Neuron (in vitro differentiated cells): ENCODE data around the gene ARHGAP22.

Experiments
- H2AFZ ChIP-seq: one replicate; pipeline ENCODE4 v1.6.1; 2013; ENCODE audit warnings: low read depth, mild to moderate bottlenecking, inconsistent platforms, low read length, moderate library complexity
- H3K27me3 ChIP-seq: one replicate; pipeline ENCODE4 v1.6.1; 2013; ENCODE audit warnings: low read length; ENCODE audit not compliant: insufficient read depth
- H3K36me3 ChIP-seq: one replicate; pipeline ENCODE4 v1.6.1; 2013; ENCODE audit warnings: low read length; ENCODE audit not compliant: insufficient read depth
- H3K4me1 ChIP-seq: one replicate; pipeline ENCODE4 v1.6.1; 2013; ENCODE audit warnings: low read length; ENCODE audit not compliant: insufficient read depth
- H3K4me3 ChIP-seq: 2 replicates; pipeline ENCODE4 v1.5.1; 2013; ENCODE audit warnings: mild to moderate bottlenecking, low read length, moderate library complexity
- H3K9me3 ChIP-seq: one replicate; pipeline ENCODE4 v1.6.1; 2013; ENCODE audit warnings: low read length

The ARHGAP22 gene

DNA sequence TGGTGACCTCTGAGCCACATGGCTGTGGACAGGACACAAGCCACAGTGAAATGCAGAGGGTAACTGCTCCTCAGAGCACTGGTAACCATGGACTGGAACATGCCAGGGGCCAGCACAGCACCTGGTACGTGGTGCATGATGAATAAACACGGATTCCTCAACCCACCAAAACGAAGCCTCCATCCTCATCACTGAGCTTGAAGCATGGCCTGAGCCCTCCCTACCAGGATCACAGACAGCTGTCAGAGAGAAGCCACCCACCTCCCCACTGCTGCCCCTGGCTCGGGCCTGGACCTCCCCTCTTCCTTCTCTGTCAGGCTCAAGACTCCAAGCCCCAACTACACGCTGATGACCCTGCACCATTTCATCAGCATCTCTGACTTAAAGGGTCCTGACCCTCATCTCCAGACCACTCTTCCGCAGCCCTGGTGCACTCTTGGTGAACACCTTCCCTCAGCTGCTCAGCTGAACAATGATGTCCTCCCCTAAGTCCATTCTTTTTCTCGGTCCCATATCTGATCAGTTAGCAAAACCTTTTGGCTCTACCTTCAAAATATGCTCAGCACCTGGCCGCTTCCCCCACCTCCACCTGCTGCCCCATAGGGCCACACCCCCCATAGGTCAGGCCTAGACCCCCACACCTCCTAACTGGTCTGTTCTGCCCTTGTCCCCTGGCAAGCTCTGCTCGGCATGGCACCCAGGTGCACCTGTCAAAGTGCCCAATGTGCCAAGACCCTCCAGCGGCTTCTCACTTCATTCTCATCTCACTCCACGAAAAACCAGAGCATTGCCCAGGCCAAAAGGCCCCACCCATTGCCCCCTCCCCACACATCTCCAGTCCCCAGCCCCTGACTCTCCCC, 157.3 kb downstream of the ARHGAP22 start:
- Histone ChIP-seq H3K4me3 (no peak overlapping the region), H3K36me3 (no peaks in the 10 kb centered on the region), H3K4me1 (no peaks in the 10 kb centered on the region), H3K27me3 (no peaks in the 10 kb centered on the region), H3K9me3 (no peaks in the 10 kb centered on the region), H2AFZ (no peak overlapping the region)

GRCh38 chr10:48446785-48447184, 158.1 kb downstream of the ARHGAP22 start:
- H2AFZ ChIP-seq, result no peak overlapping the region
- H3K9me3 ChIP-seq, result no peaks in the 10 kb centered on the region
- no peaks in the 10 kb centered on the region for H3K27me3 ChIP-seq
- no peaks in the 10 kb centered on the region for H3K36me3 ChIP-seq
- H3K4me3 ChIP-seq, result no peak overlapping the region
- H3K4me1 ChIP-seq, result no peaks in the 10 kb centered on the region

GRCh38 chr10:48445932-48446331, 158.9 kb downstream of the ARHGAP22 start:
- H2AFZ ChIP-seq, result no peak overlapping the region
- H3K4me1 ChIP-seq, result no peaks in the 10 kb centered on the region
- no peaks in the 10 kb centered on the region for H3K9me3 ChIP-seq

GRCh38 chr10:48444861-48445841, 159.7 kb downstream of the ARHGAP22 start:
- Histone ChIP-seq H3K4me1 (no peaks in the 10 kb centered on the region), H3K36me3 (no peaks in the 10 kb centered on the region), H2AFZ (no peak overlapping the region), H3K27me3 (no peaks in the 10 kb centered on the region), H3K9me3 (no peaks in the 10 kb centered on the region), H3K4me3 (no peak overlapping the region)

More at GRCh38 chr10:48445932-48446331, 158.9 kb downstream of the ARHGAP22 start:
- Histone ChIP-seq H3K4me3 (no peak overlapping the region), H3K27me3 (no peaks in the 10 kb centered on the region), H3K36me3 (no peaks in the 10 kb centered on the region)

DNA sequence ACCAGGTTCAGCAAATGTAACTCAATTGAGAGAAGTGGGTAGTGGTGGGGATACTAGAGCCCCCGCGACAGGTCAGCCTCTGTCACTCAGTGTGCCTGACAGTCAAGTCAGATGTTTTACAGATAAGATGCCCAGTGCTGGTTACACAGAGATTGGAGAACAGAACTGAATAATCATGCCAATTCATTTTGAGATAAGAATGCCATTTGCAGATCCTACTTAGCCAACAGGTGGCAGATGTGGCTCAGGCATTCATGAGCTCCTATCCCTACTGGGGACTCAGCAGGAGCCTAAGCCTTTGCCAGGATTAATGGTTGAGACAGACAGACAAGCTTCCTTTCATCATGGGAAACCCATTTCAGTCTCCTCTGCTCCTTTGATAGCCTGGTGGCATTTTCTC, 160.6 kb downstream of the ARHGAP22 start:
- Histone ChIP-seq H3K4me1 (no peaks in the 10 kb centered on the region), H3K27me3 (no peaks in the 10 kb centered on the region), H3K9me3 (no peaks in the 10 kb centered on the region), H2AFZ (no peak overlapping the region), H3K36me3 (no peaks in the 10 kb centered on the region), H3K4me3 (no peak overlapping the region)

DNA sequence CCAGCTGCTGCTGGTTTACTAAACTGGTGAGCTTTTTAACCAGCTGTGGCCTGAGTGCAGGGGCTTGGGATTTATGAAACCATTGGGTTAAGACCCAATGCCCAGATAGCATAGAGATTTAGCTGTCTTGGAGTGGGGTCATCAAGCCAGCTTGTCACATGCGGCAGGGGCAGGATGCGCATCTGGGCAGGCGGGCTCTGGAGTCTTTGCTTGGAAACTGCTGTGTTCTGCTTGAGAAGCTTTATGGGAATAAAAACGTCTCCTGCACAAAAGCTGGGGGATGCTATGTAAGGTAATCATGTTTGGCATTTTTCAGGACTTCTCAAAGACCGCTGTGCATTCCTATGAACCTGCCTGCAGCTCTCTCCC, 162.1 kb downstream of the ARHGAP22 start:
- Histone ChIP-seq H3K36me3 (peaks cover 4% of the 10 kb centered on the region), H3K4me1 (no peaks in the 10 kb centered on the region)

DNA sequence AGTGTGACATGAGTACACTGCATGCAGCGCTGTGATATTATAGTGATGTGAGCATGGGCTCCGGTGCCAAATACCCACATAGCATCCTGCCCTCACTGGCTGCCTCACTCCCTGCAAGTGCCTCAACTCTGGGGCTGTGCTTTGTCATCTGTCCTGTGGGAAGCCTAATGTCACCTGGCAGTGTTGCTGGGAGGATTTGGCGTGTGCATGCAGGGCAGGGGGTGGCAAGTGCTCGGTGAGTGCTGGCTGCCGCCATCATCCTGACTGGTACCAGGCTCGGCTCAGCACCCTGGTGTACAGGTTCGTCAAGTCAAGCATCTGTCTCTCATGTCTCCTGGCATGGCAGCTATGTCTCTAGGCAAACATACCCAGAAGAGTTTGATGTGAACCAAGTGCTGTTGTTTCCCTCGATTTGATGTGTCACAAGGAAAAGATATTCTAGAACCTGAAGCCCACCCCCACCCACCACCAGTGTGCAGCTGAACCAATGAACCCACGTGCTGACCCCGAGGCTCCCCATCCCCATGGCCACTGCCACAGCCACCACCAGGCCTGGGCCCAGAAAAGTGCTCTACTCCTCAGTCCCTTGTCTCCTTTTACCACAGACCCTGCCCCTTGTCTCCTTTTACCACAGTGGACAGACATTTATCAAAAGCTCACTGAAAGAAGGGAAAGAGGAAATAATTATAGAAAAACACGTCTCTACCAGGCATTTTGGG, 162.6 kb downstream of the ARHGAP22 start:
- no peaks in the 10 kb centered on the region for H3K9me3 ChIP-seq
- no peak overlapping the region for H2AFZ ChIP-seq
- H3K4me3 ChIP-seq, result no peak overlapping the region
- no peaks in the 10 kb centered on the region for H3K27me3 ChIP-seq
- no peaks in the 10 kb centered on the region for H3K4me1 ChIP-seq
- H3K36me3 ChIP-seq, result peaks cover 7% of the 10 kb centered on the region

More for the DNA sequence above, 162.1 kb downstream of the ARHGAP22 start:
- no peaks in the 10 kb centered on the region for H3K27me3 ChIP-seq
- H3K9me3 ChIP-seq, result no peaks in the 10 kb centered on the region
- H3K4me3 ChIP-seq, result no peak overlapping the region
- no peak overlapping the region for H2AFZ ChIP-seq

GRCh38 chr10:48440771-48441170, 164.1 kb downstream of the ARHGAP22 start:
- H3K4me1 ChIP-seq, result no peaks in the 10 kb centered on the region
- H3K27me3 ChIP-seq, result no peaks in the 10 kb centered on the region
- peaks cover 19% of the 10 kb centered on the region for H3K36me3 ChIP-seq
- H3K4me3 ChIP-seq, result no peak overlapping the region
- H2AFZ ChIP-seq, result no peak overlapping the region
- H3K9me3 ChIP-seq, result no peaks in the 10 kb centered on the region

DNA sequence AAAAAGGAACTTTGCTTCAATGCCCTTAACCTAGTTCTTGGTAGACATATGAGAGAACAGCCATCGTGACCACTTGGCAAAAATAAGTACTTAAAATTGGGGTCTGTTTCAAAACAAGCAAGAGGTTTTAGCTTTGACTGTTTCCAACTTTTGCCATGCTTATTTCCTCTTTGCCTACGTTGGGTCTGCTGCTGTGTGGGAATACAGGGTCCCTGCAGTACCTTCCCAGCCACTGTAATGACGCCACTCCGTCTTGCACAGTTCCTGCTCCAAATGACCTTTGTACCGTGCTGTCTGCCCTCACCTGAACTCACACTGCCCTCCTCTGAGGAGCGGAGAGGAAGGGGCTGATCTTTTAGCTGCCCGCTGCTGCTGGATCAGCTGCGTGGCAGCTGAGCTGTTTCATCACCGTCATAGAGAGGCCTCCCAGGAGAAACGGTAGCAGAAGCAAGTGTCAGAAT, 165.3 kb downstream of the ARHGAP22 start:
- no peaks in the 10 kb centered on the region for H3K9me3 ChIP-seq
- no peaks in the 10 kb centered on the region for H3K4me1 ChIP-seq
- no peak overlapping the region for H3K4me3 ChIP-seq
- peaks cover 24% of the 10 kb centered on the region for H3K36me3 ChIP-seq
- no peaks in the 10 kb centered on the region for H3K27me3 ChIP-seq
- no peak overlapping the region for H2AFZ ChIP-seq

- Histone ChIP-seq H2AFZ (no peak overlapping the region), H3K9me3 (no peaks in the 10 kb centered on the region), H3K4me3 (no peak overlapping the region), H3K27me3 (no peaks in the 10 kb centered on the region), H3K36me3 (peaks cover 28% of the 10 kb centered on the region), H3K4me1 (no peaks in the 10 kb centered on the region)
Observed at GRCh38 chr10:48439031-48439430, 165.8 kb downstream of the ARHGAP22 start.

DNA sequence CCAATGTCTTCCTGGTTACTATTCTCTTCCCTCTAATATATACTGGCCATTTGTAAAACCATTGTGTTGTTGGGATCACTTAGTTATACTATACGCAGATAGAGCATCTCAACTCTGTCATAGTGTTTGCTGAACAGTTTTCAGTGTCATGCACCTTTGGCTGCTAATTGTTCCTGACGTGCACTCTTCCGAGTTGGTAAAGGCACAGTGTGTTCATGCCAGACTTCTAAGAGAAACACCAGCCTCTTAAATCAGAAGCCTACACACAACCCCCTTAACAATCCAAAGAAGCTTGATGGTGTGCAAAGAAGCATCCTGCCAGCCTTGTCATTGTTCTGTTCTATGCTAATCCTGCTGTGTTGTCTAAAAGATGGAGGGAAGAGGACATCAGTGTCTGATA, 167.3 kb downstream of the ARHGAP22 start:
- no peaks in the 10 kb centered on the region for H3K9me3 ChIP-seq
- H3K36me3 ChIP-seq, result peaks cover 35% of the 10 kb centered on the region
- H3K4me3 ChIP-seq, result no peak overlapping the region
- no peak overlapping the region for H2AFZ ChIP-seq
- no peaks in the 10 kb centered on the region for H3K27me3 ChIP-seq
- no peaks in the 10 kb centered on the region for H3K4me1 ChIP-seq

DNA sequence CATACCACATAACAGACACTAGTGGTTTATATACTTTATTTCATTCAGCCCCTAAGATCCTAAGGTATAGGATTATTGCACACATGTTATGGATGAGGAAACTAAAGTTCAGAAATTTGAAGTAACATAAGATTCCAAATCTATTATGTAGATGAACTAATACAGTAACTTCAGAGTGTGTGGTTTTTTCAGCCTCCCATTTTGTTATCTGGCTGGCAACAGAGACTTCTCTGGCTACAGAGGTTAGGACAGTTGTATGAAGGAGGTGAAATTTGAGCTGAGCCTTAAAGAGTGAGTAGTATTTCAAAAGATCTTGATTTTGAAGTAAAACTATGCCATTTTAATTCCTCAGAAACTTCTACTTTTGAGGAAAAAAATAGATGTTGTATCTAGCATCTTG, 173.0 kb downstream of the ARHGAP22 start:
- peaks cover 55% of the 10 kb centered on the region for H3K36me3 ChIP-seq
- H2AFZ ChIP-seq, result no peak overlapping the region
- no peaks in the 10 kb centered on the region for H3K9me3 ChIP-seq
- H3K27me3 ChIP-seq, result no peaks in the 10 kb centered on the region
- no peak overlapping the region for H3K4me3 ChIP-seq
- H3K4me1 ChIP-seq, result no peaks in the 10 kb centered on the region
